ENCODE results near the gene SLAMF7.
"Not testable (repeated sequence)": the region's sequence is repeated elsewhere in the genome, so short reads cannot be mapped to it uniquely, and the experiment has no call there.

Gene SLAMF7

GRCh38 chr1:160720356-160721085 lies 18.5 kb upstream of the SLAMF7 start:
- in situ Hi-C loops (cut with HindIII; ENCODE audit: low sequenced_read_pairs): no loop called here

DNA sequence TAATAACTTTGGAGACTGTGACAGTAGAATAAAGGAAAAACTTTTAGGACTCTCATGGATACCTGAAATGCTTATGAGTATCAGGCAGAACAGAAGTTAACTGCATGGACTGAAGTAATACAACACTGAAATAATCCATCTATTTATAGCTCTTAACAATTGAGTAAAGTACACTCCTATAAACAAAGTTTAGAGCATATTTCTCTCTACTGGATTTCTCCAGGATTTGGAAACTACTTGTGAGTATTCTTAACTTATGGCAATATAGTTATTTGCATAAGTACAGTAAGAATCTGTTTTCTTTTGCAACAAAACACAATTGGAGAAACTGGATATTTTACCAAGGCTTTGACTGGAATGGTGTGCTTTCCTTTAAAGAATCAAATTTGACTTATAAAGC lies 17.6 kb upstream of the SLAMF7 start:
- in situ Hi-C loops (cut with HindIII; ENCODE audit: low sequenced_read_pairs): no loop called here

GRCh38 chr1:160722726-160723125 lies 16.3 kb upstream of the SLAMF7 start:
- in situ Hi-C loops (cut with HindIII; ENCODE audit: low sequenced_read_pairs): no loop called here

DNA sequence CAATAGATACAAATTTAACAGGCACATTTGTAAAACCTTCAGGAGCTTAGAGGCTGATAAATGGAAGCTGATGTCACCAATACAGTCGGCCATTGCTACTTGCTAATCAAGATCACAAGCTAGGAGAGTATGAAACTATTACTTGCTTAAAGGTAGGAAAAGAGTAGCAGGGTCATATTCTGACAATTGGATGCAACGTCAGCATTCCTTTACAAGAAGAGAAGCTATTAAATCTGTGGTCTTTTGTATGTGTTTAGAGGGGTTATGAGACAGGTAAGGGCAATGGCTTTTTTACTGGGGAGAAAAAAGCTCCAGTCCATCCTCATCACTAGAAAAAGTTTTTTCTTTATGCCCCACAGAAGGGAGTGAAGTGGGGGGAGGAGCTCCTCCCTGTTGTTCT lies 15.7 kb upstream of the SLAMF7 start:
- in situ Hi-C loops (cut with HindIII; ENCODE audit: low sequenced_read_pairs): no loop called here

- in situ Hi-C loops (cut with HindIII; ENCODE audit: low sequenced_read_pairs): no loop called here
Observed at GRCh38 chr1:160724465-160725242, 14.4 kb upstream of the SLAMF7 start.

DNA sequence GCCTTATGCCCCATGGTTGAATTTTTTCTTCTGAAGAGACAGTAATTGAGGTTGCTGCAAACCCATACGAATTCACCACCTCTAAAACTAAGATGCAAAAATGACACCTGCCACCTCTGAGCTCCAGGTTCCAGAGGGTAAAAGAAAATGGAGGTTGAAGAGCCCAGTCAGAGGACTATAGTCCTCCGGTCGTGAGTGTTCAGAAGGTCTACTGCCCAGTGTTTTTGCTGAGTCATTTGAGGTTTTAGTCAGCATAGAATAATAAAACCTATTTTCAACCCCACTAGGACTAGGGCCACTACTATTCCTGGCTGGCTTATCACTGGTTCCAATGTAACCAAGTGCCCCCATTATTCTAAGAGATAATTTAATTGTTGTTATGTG lies 12.9 kb upstream of the SLAMF7 start:
- in situ Hi-C loops (cut with HindIII; ENCODE audit: low sequenced_read_pairs): no loop called here

DNA sequence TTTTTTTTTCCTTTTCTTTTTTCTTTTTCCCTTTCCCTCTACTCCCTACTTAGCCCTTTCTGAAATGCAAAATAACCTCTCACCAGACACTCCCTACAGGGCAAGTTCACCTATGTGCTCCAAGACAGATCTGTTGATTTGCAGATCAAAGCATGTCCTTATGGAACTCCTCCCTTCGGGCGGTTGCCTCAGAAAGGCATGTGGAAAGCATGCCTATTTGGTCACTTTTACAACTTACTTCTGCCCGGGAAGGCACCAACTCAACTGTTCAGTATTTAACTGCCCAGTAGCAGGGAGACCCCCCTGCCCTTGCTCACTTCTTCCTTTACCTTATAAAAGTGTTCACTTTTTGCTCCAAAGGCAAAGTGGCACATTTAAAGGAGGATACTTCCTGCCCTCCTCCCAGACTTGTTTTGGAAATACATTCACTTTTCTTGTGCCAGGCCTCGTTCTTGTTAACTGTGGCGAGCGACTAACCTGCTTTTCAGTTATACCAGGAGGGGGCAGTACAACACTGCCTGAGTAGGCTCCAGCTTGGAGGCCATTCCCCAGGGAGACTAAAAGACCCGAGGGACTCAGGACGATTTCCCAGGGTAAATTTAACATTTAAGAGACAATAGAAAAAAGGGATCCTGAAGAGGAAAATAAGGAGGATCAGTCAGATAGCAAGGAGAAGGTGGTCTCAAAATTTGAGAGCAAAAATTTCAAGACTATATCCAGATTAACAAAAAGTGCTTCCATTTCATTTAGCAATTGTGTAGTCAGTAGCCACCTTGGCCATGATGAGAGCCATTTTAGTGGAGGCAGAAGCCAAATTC lies 12.3 kb upstream of the SLAMF7 start:
- in situ Hi-C loops (cut with HindIII; ENCODE audit: low sequenced_read_pairs): no loop called here

- in situ Hi-C loops (cut with HindIII; ENCODE audit: low sequenced_read_pairs): no loop called here
Observed at GRCh38 chr1:160727316-160727640, 11.8 kb upstream of the SLAMF7 start.

GRCh38 chr1:160731564-160731963 lies 7.5 kb upstream of the SLAMF7 start:
- in situ Hi-C loops (cut with HindIII; ENCODE audit: low sequenced_read_pairs): not testable (repeated sequence)

GRCh38 chr1:160731990-160732389 lies 7.1 kb upstream of the SLAMF7 start:
- in situ Hi-C loops (cut with HindIII; ENCODE audit: low sequenced_read_pairs): no loop called here

DNA sequence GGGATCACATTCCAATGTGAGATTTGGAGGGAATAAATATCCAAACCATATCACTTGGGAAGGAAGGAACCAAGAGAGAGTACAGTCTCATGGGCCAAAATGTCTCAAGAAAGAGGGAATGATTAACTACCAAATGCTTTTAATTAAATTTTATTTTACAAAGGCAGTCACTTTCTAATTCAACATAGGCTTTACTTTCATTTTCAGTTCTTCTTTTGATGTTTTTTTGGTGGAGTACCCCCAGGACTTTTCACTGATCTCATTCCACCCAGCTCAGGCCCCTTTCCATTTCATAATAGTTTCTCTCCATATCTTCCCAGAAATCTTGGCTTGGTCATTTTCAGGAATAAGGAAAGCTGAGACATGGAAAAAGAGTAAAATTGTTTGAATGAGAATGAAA lies 5.1 kb upstream of the SLAMF7 start:
- in situ Hi-C loops (cut with HindIII; ENCODE audit: low sequenced_read_pairs): no loop called here

GRCh38 chr1:160734301-160734700 lies 4.7 kb upstream of the SLAMF7 start:
- in situ Hi-C loops (cut with HindIII; ENCODE audit: low sequenced_read_pairs): no loop called here

- in situ Hi-C loops (cut with HindIII; ENCODE audit: low sequenced_read_pairs): no loop called here
Observed at GRCh38 chr1:160738271-160738670, 776 bp upstream of the SLAMF7 start.

DNA sequence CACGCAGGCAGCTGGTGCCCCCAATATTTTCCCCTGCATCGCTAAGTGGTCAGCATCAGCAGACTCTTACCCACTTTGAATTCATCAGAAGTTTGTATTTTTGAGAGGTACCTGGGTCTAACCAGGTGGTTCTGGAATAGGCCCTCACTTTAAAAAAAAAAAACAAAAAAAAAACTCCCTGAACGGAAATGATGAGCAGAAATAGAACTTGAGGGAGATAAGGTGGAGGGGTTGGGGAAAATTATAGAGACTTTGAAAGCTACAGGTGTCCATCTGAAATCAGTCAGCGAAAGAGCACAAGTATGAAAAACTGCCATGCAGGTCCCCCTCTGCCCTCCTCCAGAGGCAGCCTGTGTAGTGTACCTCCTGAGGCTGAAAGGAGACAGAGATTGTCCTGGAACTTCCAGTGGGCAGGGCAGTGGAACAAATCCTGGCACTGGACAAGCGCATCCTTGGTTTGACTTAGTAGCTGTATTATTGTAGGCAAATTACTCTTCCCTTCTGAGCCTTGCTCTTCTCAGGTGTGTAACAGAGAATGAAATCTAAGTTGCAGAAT lies 1.2 kb downstream of the SLAMF7 start:
- in situ Hi-C loops (cut with HindIII; ENCODE audit: low sequenced_read_pairs): no loop called here

GRCh38 chr1:160741092-160741501 lies 2.0 kb downstream of the SLAMF7 start:
- in situ Hi-C loops (cut with HindIII; ENCODE audit: low sequenced_read_pairs): no loop called here

DNA sequence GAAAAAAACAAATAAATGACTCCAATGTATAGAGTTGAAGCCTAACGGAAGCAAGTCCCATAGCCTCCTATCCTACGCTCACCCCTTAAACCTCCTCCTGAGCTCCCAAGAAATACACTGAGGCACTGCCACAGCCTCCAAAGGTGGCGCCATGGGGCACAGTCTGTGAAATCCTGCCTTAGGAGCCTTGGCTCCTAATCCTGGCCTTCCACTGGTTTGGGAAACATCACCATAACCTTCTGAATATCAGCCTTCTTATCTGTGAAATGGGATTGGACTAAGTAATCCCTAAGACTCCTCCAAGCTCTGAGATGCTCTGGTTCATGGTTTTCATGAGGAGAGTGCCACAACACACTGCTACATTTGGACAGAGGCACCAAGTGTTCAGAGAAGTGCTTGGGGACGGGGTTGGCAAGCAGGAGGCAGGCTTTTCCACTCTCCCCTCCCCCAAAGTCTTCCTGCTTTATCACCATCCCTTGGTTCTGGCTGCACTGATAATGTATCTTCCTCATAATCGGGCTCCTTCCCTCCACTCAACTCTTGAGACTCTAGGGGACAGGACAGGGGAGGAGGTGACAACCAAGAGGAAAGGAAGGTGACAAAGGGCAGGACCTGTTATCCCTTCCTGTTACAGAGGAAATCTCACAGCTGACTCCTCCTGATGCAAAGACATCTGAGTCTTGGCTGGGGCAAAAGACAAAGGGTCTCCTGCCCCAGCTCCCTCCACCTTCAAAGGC lies 2.7 kb downstream of the SLAMF7 start:
- in situ Hi-C loops (cut with HindIII; ENCODE audit: low sequenced_read_pairs): no loop called here

GRCh38 chr1:160742428-160743127 lies 3.5 kb downstream of the SLAMF7 start:
- in situ Hi-C loops (cut with HindIII; ENCODE audit: low sequenced_read_pairs): no loop called here

DNA sequence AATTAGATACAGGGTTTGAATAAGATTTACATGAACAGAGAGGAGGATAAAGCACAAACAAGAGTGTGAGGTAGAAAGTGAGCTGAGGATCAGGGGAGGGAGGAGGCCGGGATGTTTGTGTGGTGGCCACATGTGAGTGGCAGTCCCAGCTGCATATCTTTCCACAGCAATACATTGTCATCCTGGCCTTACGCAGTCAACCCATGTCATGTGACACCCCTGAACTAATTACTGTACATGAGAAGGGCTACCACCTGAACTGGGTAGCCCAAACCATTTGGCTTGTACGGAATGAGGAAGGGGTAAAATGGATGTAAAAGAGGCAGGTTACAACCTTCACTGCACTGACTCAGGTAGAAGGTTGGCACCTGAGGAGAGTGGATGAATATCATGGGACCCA lies 4.2 kb downstream of the SLAMF7 start:
- in situ Hi-C loops (cut with HindIII; ENCODE audit: low sequenced_read_pairs): no loop called here

DNA sequence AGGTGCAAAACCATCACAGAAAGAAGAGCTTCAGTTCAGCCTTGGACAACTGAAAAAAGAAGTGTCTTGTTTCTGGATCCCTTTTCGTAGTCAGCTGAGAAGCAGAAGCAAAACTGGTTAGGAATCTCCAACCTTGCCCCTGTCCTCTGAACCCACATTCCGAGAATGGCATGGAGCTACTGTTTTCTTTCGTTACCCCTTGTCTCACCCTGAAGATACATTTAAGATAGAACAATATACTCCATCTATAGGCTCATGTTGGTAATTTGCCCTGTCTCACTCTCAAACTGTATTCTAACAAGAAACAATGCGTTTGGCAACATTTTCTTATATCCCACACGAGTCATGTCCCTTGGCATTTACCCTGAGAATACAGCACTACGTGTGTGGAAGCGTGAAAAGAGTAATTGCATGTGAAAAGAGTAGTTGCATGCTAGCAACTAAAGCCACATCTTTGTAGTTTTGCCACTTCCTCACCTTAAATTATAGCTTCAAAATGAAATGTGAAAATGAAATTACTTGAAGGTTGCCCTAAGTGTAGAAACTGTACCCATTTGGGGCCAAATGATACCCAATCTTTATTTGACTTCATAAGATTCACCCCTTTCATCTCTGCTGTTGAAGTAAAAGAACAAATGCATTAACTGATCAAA lies 5.3 kb downstream of the SLAMF7 start:
- in situ Hi-C loops (cut with HindIII; ENCODE audit: low sequenced_read_pairs): no loop called here
